Measurements from ENCODE around the gene HEPHL1. TPM values are rescaled to one million over a fixed set of nuclear protein-coding genes. Genes with fewer than 3 reads are reported as not detected.
A peak's percentile ranks its signal among the peaks of the same experiment; 100 is the strongest.
"Not testable (repeated sequence)": the region's sequence is repeated elsewhere in the genome, so short reads cannot be mapped to it uniquely, and the experiment has no call there.

Gene HEPHL1
- total and polyA plus RNA-seq, 5 donors, result not detected

GRCh38 chr11:94151903-94152677 is 130.9 kb downstream of the HEPHL1 start:
- ATAC-seq, result peak; percentile 97 to 99
- Histone ChIP-seq H3K27me3 (ENCODE audit: control insufficient read depth, insufficient read depth) (no peaks in the 10 kb centered on the region), H3K27ac (ENCODE audit: low read length) (peak overlapping the region; percentile 28), H3K9me3 (ENCODE audit: control insufficient read depth, low read length) (no peaks in the 10 kb centered on the region), H3K4me1 (ENCODE audit: control insufficient read depth, insufficient read depth, low read length) (peaks cover 23% of the 10 kb centered on the region), H3K4me3 (ENCODE audit: low read length) (no peak overlapping the region)
- 87% methylated on average over 6 of the region's 6 CpGs for WGBS
- intact Hi-C loops (cut with DNase I), result no loop called here
- peak in 1 of 3 donors; percentile 45 for DNase-seq

- intact Hi-C loops (cut with DNase I), result no loop called here
- Histone ChIP-seq H3K4me1 (ENCODE audit: control insufficient read depth, insufficient read depth, low read length) (peaks cover 19% of the 10 kb centered on the region), H3K9me3 (ENCODE audit: control insufficient read depth, low read length) (no peaks in the 10 kb centered on the region), H3K4me3 (ENCODE audit: low read length) (no peak overlapping the region), H3K27ac (ENCODE audit: low read length) (peak overlapping the region; percentile 20), H3K27me3 (ENCODE audit: control insufficient read depth, insufficient read depth) (no peaks in the 10 kb centered on the region)
- 88% methylated on average over 6 of the region's 6 CpGs for WGBS
- no peak for DNase-seq
- ATAC-seq, result no peak
Observed at GRCh38 chr11:94152678-94153065, 131.5 kb downstream of the HEPHL1 start.

- Histone ChIP-seq H3K4me1 (ENCODE audit: control insufficient read depth, insufficient read depth, low read length) (peaks cover 19% of the 10 kb centered on the region), H3K9me3 (ENCODE audit: control insufficient read depth, low read length) (no peaks in the 10 kb centered on the region), H3K4me3 (ENCODE audit: low read length) (no peak overlapping the region), H3K27me3 (ENCODE audit: control insufficient read depth, insufficient read depth) (no peaks in the 10 kb centered on the region), H3K27ac (ENCODE audit: low read length) (no peak overlapping the region)
- DNase-seq (no peak), ATAC-seq (no peak)
- WGBS, result 84% methylated on average over 3 of the region's 3 CpGs
- intact Hi-C loops (cut with DNase I), result no loop called here
Observed at GRCh38 chr11:94153320-94153719, 132.2 kb downstream of the HEPHL1 start.

GRCh38 chr11:94154095-94154856 is 133.1 kb downstream of the HEPHL1 start:
- DNase-seq (no peak), ATAC-seq (no peak)
- intact Hi-C loops (cut with DNase I), result no loop called here
- Histone ChIP-seq H3K9me3 (ENCODE audit: control insufficient read depth, low read length) (no peaks in the 10 kb centered on the region), H3K27me3 (ENCODE audit: control insufficient read depth, insufficient read depth) (no peaks in the 10 kb centered on the region), H3K4me3 (ENCODE audit: low read length) (no peak overlapping the region), H3K27ac (ENCODE audit: low read length) (no peak overlapping the region), H3K4me1 (ENCODE audit: control insufficient read depth, insufficient read depth, low read length) (peaks cover 17% of the 10 kb centered on the region)
- 82% methylated on average over 3 of the region's 3 CpGs for WGBS

- H3K4me1 ChIP-seq (ENCODE audit: control insufficient read depth, insufficient read depth, low read length); H3K9me3 ChIP-seq (ENCODE audit: control insufficient read depth, low read length); DNase-seq; H3K27me3 ChIP-seq (ENCODE audit: control insufficient read depth, insufficient read depth); H3K27ac ChIP-seq (ENCODE audit: low read length); H3K4me3 ChIP-seq (ENCODE audit: low read length); intact Hi-C loops (cut with DNase I); ATAC-seq: not testable (repeated sequence)
- WGBS, result 93% methylated on average over 2 of the region's 3 CpGs
Observed at GRCh38 chr11:94157339-94157738, 136.2 kb downstream of the HEPHL1 start.

Other genes starting within 250 kb of the HEPHL1 start
- gene MED17, start 237.1 kb upstream of the HEPHL1 start, total RNA-seq, result 10 to 100 TPM; 19.8 to 25.1 (median 22.8) TPM
- 14.7 TPM for gene MED17, start 237.1 kb upstream of the HEPHL1 start, polyA plus RNA-seq
- under 1 TPM; 0.20 to 0.48 (median 0.44) TPM for gene VSTM5, start 170.7 kb upstream of the HEPHL1 start, total RNA-seq
- gene VSTM5, start 170.7 kb upstream of the HEPHL1 start, polyA plus RNA-seq, result 0.07 TPM
- gene PANX1, start 107.5 kb downstream of the HEPHL1 start, total RNA-seq, result 10 to 100 TPM in 1 of 4 donors, 1 to 10 TPM in 3; 8.0 to 16.1 (median 8.5) TPM
- 4.6 TPM for gene PANX1, start 107.5 kb downstream of the HEPHL1 start, polyA plus RNA-seq

Measured in right cardiac atrium (tissue), 5 donors.